Caco-2 (cell line): ENCODE measurements around the gene PALD1. TPM values are rescaled to one million over a fixed set of nuclear protein-coding genes. Genes with fewer than 3 reads are reported as not detected.

Experiments used
- BruUV-seq: library from RNA; stranded (reverse); fragments of 400-500 nt; replicated peaks from 2 replicates; lab custom pipeline; 2021; lab: Mats Ljungman, UMichigan
- CTCF ChIA-PET: fragments of 300-600 bp; sonication (Branson Sonifier 250); formaldehyde crosslinking; loops from one replicate; lab custom pipeline; 2022; ENCODE audit warnings: antibody characterized with exemption; lab: Charles Lee
- POLR2A ChIA-PET: fragments of 300-600 bp; sonication (Branson Sonifier 250); formaldehyde crosslinking; loops from one replicate; lab custom pipeline; 2022; ENCODE audit warnings: antibody characterized with exemption; lab: Charles Lee
- DNase-seq, 2 experiments: peaks; one replicate each; pipeline versions ENCODE4 v3.0.0 to v3.0.0-alpha.2; 2020 to 2022
- H3K27me3 ChIP-seq: replicated peaks from 2 replicates; pipeline ENCODE4 v1.6.0; 2011; ENCODE audit warnings: low read length; ENCODE audit not compliant: control insufficient read depth, insufficient read depth
- H3K36me3 ChIP-seq: 2 replicates; pipeline ENCODE4 v1.5.1; 2011; ENCODE audit warnings: low read length; ENCODE audit not compliant: control insufficient read depth, insufficient read depth
- H3K4me1 ChIP-seq: fragments of 250-450 bp; sonication (Bioruptor Pico); 2 replicates; pipeline ENCODE4 v1.5.1; 2020; ENCODE audit warnings: mild to moderate bottlenecking
- H3K4me3 ChIP-seq: 2 replicates; pipeline ENCODE4 v1.5.1; 2011; ENCODE audit warnings: low read depth, mild to moderate bottlenecking, control low read depth, low read length
- H3K9me3 ChIP-seq: fragments of 250-450 bp; sonication (Bioruptor Pico); 2 replicates; pipeline ENCODE4 v1.5.1; 2020; ENCODE audit warnings: mild to moderate bottlenecking, moderate library complexity
- H3K27ac Mint-ChIP-seq: one replicate; pipeline ENCODE4 v1.8.0; 2022; ENCODE audit warnings: mixed read lengths; ENCODE audit not compliant: unreplicated experiment
- H3K27me3 Mint-ChIP-seq: one replicate; pipeline ENCODE4 v1.8.0; 2022; ENCODE audit warnings: mixed read lengths; ENCODE audit not compliant: insufficient read depth, unreplicated experiment
- H3K36me3 Mint-ChIP-seq: one replicate; pipeline ENCODE4 v1.8.0; 2022; ENCODE audit warnings: mild to moderate bottlenecking, mixed read lengths; ENCODE audit not compliant: insufficient read depth, unreplicated experiment
- H3K4me1 Mint-ChIP-seq: one replicate; pipeline ENCODE4 v1.8.0; 2022; ENCODE audit warnings: low read depth, mixed read lengths; ENCODE audit not compliant: unreplicated experiment
- H3K4me3 Mint-ChIP-seq: one replicate; pipeline ENCODE4 v1.8.0; 2022; ENCODE audit warnings: mild to moderate bottlenecking, moderate library complexity, mixed read lengths; ENCODE audit not compliant: unreplicated experiment
- H3K9me3 Mint-ChIP-seq: one replicate; pipeline ENCODE4 v1.8.0; 2022; ENCODE audit warnings: mixed read lengths; ENCODE audit not compliant: unreplicated experiment
- CTCF ChIP-seq, 2 experiments: fragments of 200-600 bp in 1 of 2; IDR thresholded peaks; 1 replicate in 1 of 2; 2 replicates in 1 of 2; pipeline versions ENCODE4 v1.5.1 to v1.8.0; 2011 to 2022; ENCODE audit warnings: antibody characterized with exemption in 1 of 2, control low read depth in 1 of 2, inconsistent platforms in 1 of 2, low read depth in 1 of 2, low read length in 1 of 2, mild to moderate bottlenecking in 1 of 2, moderate library complexity in 1 of 2; ENCODE audit not compliant: insufficient read depth in 1 of 2, severe bottlenecking in 1 of 2, unreplicated experiment in 1 of 2
- intact Hi-C: fragments of 100-400 bp; cut with micrococcal nuclease; formaldehyde crosslinking; loops from one replicate; pipeline ENCODE4 v1.10.0; 2022; ENCODE audit not compliant: unreplicated experiment
- total RNA-seq: library from RNA; stranded (reverse); gene quantifications from 2 replicates; pipeline ENCODE4 v1.2.3, GENCODE V29; 2022

Gene PALD1
- total RNA-seq, 1 experiment from 2014 or later = 10.3 TPM

- ChIA-PET POLR2A (no interaction called here), CTCF (interaction anchor here (2.3 kb wide), 1 partner anchor 12 kb away, joined by 6 read pairs; no protein-coding TSS in a partner anchor)
- Histone ChIP-seq H3K27me3 (no peaks in the 10 kb centered on the region), H3K4me1 (peaks cover 14% of the 10 kb centered on the region), H3K9me3 (no peaks in the 10 kb centered on the region), H3K36me3 (no peaks in the 10 kb centered on the region), H3K4me3 (no peak overlapping the region)
- Mint-ChIP-seq H3K36me3 (no peaks in the 10 kb centered on the region), H3K27me3 (no peaks in the 10 kb centered on the region), H3K9me3 (no peaks in the 10 kb centered on the region), H3K4me1 (peaks cover 18% of the 10 kb centered on the region), H3K4me3 (no peak overlapping the region), H3K27ac (no peak overlapping the region)
- intact Hi-C loops = no loop called here
- TF ChIP-seq CTCF (IDR thresholded peaks at IDR 0.05; ENCODE audit: insufficient read depth in 1 of 2, low read depth in 1 of 2, low read length in 1 of 2, severe bottlenecking in 1 of 2, unreplicated experiment in 1 of 2) = no peak
- no peak for DNase-seq
- BruUV-seq = no TSS peak
Measured at GRCh38 chr10:70458329-70459060, 20.1 kb upstream of the PALD1 start.

- H3K27me3 ChIP-seq = no peaks in the 10 kb centered on the region
- Mint-ChIP-seq H3K9me3 (no peaks in the 10 kb centered on the region), H3K27ac (no peak overlapping the region), H3K36me3 (no peaks in the 10 kb centered on the region), H3K4me3 (no peak overlapping the region), H3K4me1 (peaks cover 18% of the 10 kb centered on the region), H3K27me3 (no peaks in the 10 kb centered on the region)
- intact Hi-C loops = no loop called here
- ChIA-PET CTCF (interaction anchor here (1.5 kb wide), 1 partner anchor 81 kb away, joined by 3 read pairs; no protein-coding TSS in a partner anchor), POLR2A (no interaction called here)
- no peak overlapping the region for H3K4me3 ChIP-seq
- TF ChIP-seq CTCF (IDR thresholded peaks at IDR 0.05; ENCODE audit: insufficient read depth in 1 of 2, low read depth in 1 of 2, low read length in 1 of 2, severe bottlenecking in 1 of 2, unreplicated experiment in 1 of 2) = no peak
- peaks cover 10% of the 10 kb centered on the region for H3K4me1 ChIP-seq
- no peaks in the 10 kb centered on the region for H3K9me3 ChIP-seq
- no TSS peak for BruUV-seq
- no peak for DNase-seq
- H3K36me3 ChIP-seq = no peaks in the 10 kb centered on the region
Measured at GRCh38 chr10:70459061-70459773, 19.4 kb upstream of the PALD1 start.

- Mint-ChIP-seq H3K4me3 (no peak overlapping the region), H3K9me3 (no peaks in the 10 kb centered on the region), H3K4me1 (peaks cover 18% of the 10 kb centered on the region), H3K27ac (peak overlapping the region; percentile 2), H3K27me3 (no peaks in the 10 kb centered on the region), H3K36me3 (no peaks in the 10 kb centered on the region)
- no peaks in the 10 kb centered on the region for H3K27me3 ChIP-seq
- intact Hi-C loops = no loop called here
- BruUV-seq = no TSS peak
- H3K4me3 ChIP-seq = no peak overlapping the region
- no peaks in the 10 kb centered on the region for H3K36me3 ChIP-seq
- no peak for TF ChIP-seq CTCF (IDR thresholded peaks at IDR 0.05; ENCODE audit: insufficient read depth in 1 of 2, low read depth in 1 of 2, low read length in 1 of 2, severe bottlenecking in 1 of 2, unreplicated experiment in 1 of 2)
- DNase-seq = no peak
- H3K9me3 ChIP-seq = no peaks in the 10 kb centered on the region
- ChIA-PET POLR2A (no interaction called here), CTCF (interaction anchor here (0.6 to 1.5 kb wide), 2 partner anchors 81 to 295 kb away, joined by 3 read pairs; no protein-coding TSS in a partner anchor)
- H3K4me1 ChIP-seq = peaks cover 10% of the 10 kb centered on the region; the same call in 1 of the 2 replicates
Measured at GRCh38 chr10:70459774-70460490, 18.6 kb upstream of the PALD1 start.
